ENCODE data around the gene NDUFA8. TPM values are rescaled to one million over a fixed set of nuclear protein-coding genes. Genes with fewer than 3 reads are reported as not detected.

NDUFA8 gene
- total RNA-seq, 1 experiment from 2014 or later: 98.8 TPM

DNA sequence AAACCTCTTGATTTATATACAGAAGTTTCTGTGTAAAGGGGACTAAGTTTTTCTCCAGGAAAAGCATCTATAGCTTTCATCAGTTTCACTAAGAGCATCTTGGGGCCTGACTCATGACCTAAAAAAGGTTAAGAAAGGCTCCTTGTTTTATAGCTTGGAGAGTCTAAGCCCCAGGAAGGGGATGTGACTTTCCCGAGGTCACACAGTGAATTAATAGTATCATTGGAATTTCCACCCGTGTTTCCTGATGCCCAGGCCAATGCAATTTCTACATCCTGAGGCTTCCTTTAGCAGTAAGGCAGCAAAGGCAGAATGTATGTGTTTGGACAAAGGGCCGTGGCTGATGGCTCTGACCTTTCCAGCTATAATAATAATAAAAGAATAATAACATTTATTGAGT is 8.8 kb upstream of the NDUFA8 start:
- Histone ChIP-seq H3K36me3 (no peaks in the 10 kb centered on the region), H3K27me3 (peaks cover 10% of the 10 kb centered on the region), H3K9me3 (replicated peaks) (no peaks in the 10 kb centered on the region), H3K27ac (no peak overlapping the region), H3K4me3 (no peak overlapping the region), H3K4me1 (no peaks in the 10 kb centered on the region)
- DNase-seq: no peak

GRCh38 chr9:122164286-122164685 is 4.7 kb upstream of the NDUFA8 start:
- Histone ChIP-seq H3K4me3 (no peak overlapping the region), H3K9me3 (replicated peaks) (0 out of 2 replicates have a peak, but pooled peaks cover 3% of the 10 kb centered on the region), H3K27me3 (no peaks in the 10 kb centered on the region), H3K4me1 (no peaks in the 10 kb centered on the region), H3K36me3 (no peaks in the 10 kb centered on the region), H3K27ac (no peak overlapping the region)
- no peak for DNase-seq

DNA sequence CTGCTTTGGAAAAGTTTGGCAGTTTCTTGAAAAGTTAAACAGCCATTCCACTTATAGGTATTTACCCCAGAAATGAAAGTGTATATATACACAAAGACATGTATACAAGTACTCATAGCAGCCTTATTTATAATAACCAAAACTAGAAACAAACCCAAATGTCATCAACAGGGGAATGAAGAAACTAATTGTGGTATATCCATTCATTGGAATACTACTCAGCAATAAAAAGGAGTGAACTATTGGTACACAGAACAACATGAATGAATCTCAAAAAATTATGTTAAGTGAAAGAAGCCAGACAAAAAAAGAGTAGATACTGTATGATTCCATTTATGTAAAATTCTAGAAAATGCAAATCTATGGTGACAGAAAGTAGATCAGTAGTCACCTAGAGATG is 2.8 kb upstream of the NDUFA8 start:
- Histone ChIP-seq H3K27me3 (no peaks in the 10 kb centered on the region), H3K36me3 (no peaks in the 10 kb centered on the region), H3K27ac (no peak overlapping the region), H3K4me3 (no peak overlapping the region), H3K9me3 (replicated peaks) (0 out of 2 replicates have a peak, but pooled peaks cover 3% of the 10 kb centered on the region), H3K4me1 (no peaks in the 10 kb centered on the region)
- DNase-seq: no peak

DNA sequence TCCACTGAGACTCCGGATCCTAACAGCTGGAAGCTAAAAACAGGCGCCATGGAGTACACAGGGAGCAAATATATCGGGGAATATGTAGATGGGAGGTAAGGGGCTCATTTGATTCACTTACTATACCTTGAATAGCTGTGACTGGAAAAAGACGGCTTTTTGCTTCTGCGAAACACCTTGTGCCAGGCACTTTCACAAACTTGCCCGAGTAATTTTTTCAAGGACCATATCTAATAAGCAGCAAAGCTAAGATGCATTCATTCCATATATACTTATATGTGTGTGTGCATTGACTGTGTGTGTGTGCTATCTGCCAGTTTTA is 307 bp upstream of the NDUFA8 start:
- no peaks in the 10 kb centered on the region for H3K36me3 ChIP-seq
- no peak overlapping the region for H3K27ac ChIP-seq
- H3K27me3 ChIP-seq: no peaks in the 10 kb centered on the region
- H3K4me1 ChIP-seq: no peaks in the 10 kb centered on the region
- 0 out of 2 replicates have a peak, but pooled peaks cover 3% of the 10 kb centered on the region for H3K9me3 ChIP-seq (replicated peaks)
- peak overlapping the region; percentile 85 for H3K4me3 ChIP-seq
- no peak for DNase-seq

GRCh38 chr9:122158202-122158601 is 1.4 kb downstream of the NDUFA8 start:
- Histone ChIP-seq H3K4me1 (no peaks in the 10 kb centered on the region), H3K4me3 (no peak overlapping the region), H3K27ac (no peak overlapping the region), H3K36me3 (no peaks in the 10 kb centered on the region), H3K9me3 (replicated peaks) (peaks cover 3% of the 10 kb centered on the region; the same call in 1 of the 2 replicates), H3K27me3 (no peaks in the 10 kb centered on the region)
- DNase-seq: peak; percentile 46 to 65

DNA sequence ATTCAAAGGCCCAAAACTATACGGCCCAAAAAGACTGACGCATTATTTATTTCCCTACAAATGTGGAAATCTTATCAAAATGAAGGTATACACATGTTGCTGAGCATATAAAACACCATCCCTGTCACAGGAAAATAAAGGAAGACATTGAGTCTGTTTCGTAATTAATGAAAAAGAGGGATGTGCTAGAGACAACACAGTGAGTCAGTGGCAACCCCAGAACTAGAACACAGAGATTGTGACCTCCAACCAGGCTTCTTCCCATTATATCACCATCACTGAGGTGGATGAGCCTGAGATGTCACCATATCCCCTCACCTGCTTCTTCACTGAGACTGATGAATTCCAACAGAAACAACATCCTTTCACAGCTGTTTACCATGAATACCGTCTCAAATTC is 3.8 kb downstream of the NDUFA8 start:
- no peaks in the 10 kb centered on the region; the same call in 1 of the 2 replicates for H3K9me3 ChIP-seq (replicated peaks)
- DNase-seq: peak in 1 of 2 experiments; percentile 15

GRCh38 chr9:122151267-122151828 is 8.2 kb downstream of the NDUFA8 start:
- H3K27me3 ChIP-seq: no peaks in the 10 kb centered on the region
- H3K4me1 ChIP-seq: no peaks in the 10 kb centered on the region
- H3K36me3 ChIP-seq: peaks cover 45% of the 10 kb centered on the region
- H3K9me3 ChIP-seq (replicated peaks): no peaks in the 10 kb centered on the region; the same call in 1 of the 2 replicates
- no peak overlapping the region for H3K4me3 ChIP-seq
- DNase-seq: no peak
- H3K27ac ChIP-seq: no peak overlapping the region

More for the DNA sequence above, 3.8 kb downstream of the NDUFA8 start:
- Histone ChIP-seq H3K4me1 (no peaks in the 10 kb centered on the region), H3K4me3 (no peak overlapping the region), H3K27ac (no peak overlapping the region), H3K27me3 (no peaks in the 10 kb centered on the region), H3K36me3 (peaks cover 13% of the 10 kb centered on the region)

- peaks cover 69% of the 10 kb centered on the region for H3K36me3 ChIP-seq
- H3K4me3 ChIP-seq: no peak overlapping the region
- no peaks in the 10 kb centered on the region for H3K27me3 ChIP-seq
- H3K9me3 ChIP-seq (replicated peaks): no peaks in the 10 kb centered on the region
- H3K4me1 ChIP-seq: no peaks in the 10 kb centered on the region
- no peak overlapping the region for H3K27ac ChIP-seq
- no peak for DNase-seq
Measured at GRCh38 chr9:122145592-122145863, 14.1 kb downstream of the NDUFA8 start.

- H3K27ac ChIP-seq: no peak overlapping the region
- no peaks in the 10 kb centered on the region for H3K9me3 ChIP-seq (replicated peaks)
- H3K4me3 ChIP-seq: no peak overlapping the region
- no peaks in the 10 kb centered on the region for H3K27me3 ChIP-seq
- H3K4me1 ChIP-seq: no peaks in the 10 kb centered on the region
- peaks cover 67% of the 10 kb centered on the region for H3K36me3 ChIP-seq
- no peak for DNase-seq
Measured at GRCh38 chr9:122144836-122145591, 14.6 kb downstream of the NDUFA8 start.

- Histone ChIP-seq H3K4me3 (no peak overlapping the region), H3K9me3 (replicated peaks) (no peaks in the 10 kb centered on the region), H3K27ac (no peak overlapping the region), H3K4me1 (no peaks in the 10 kb centered on the region), H3K36me3 (peaks cover 60% of the 10 kb centered on the region), H3K27me3 (no peaks in the 10 kb centered on the region)
- DNase-seq: no peak
Measured at GRCh38 chr9:122143876-122144405, 15.6 kb downstream of the NDUFA8 start.

- H3K4me1 ChIP-seq: no peaks in the 10 kb centered on the region
- no peak overlapping the region for H3K27ac ChIP-seq
- DNase-seq: no peak
- H3K4me3 ChIP-seq: no peak overlapping the region
- H3K9me3 ChIP-seq (replicated peaks): no peaks in the 10 kb centered on the region
- no peaks in the 10 kb centered on the region for H3K27me3 ChIP-seq
- H3K36me3 ChIP-seq: peaks cover 55% of the 10 kb centered on the region
Measured at GRCh38 chr9:122143296-122143695, 16.3 kb downstream of the NDUFA8 start.

DNA sequence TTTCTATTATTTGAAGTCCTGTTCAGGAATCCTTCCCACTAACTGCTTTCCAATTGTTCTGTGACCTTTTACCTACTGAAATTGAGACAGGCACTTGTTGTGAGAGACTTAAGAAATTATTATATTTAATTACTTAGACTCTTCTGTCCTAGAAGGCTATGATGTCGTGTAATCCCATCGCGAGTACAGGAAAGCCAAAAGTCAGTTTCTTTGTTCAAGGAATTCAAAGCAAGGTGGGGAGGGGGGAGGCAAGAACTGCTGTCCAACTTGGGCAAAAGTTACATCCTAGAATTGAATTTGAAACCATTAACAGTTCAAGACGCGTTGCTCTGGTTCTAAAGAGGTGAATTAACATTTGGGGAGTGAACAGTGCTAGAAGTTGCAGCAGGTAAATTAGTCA is 17.9 kb downstream of the NDUFA8 start:
- no peak for DNase-seq
- no peak overlapping the region for H3K4me3 ChIP-seq
- H3K9me3 ChIP-seq (replicated peaks): no peaks in the 10 kb centered on the region
- H3K36me3 ChIP-seq: peaks cover 42% of the 10 kb centered on the region
- no peaks in the 10 kb centered on the region for H3K4me1 ChIP-seq
- H3K27ac ChIP-seq: no peak overlapping the region
- no peaks in the 10 kb centered on the region for H3K27me3 ChIP-seq

GRCh38 chr9:122140368-122141193 is 19.0 kb downstream of the NDUFA8 start:
- H3K27ac ChIP-seq: no peak overlapping the region
- H3K36me3 ChIP-seq: peaks cover 33% of the 10 kb centered on the region
- peaks cover 3% of the 10 kb centered on the region; the same call in 1 of the 2 replicates for H3K4me1 ChIP-seq
- no peak overlapping the region for H3K4me3 ChIP-seq
- no peak for DNase-seq
- H3K27me3 ChIP-seq: no peaks in the 10 kb centered on the region
- H3K9me3 ChIP-seq (replicated peaks): no peaks in the 10 kb centered on the region

DNA sequence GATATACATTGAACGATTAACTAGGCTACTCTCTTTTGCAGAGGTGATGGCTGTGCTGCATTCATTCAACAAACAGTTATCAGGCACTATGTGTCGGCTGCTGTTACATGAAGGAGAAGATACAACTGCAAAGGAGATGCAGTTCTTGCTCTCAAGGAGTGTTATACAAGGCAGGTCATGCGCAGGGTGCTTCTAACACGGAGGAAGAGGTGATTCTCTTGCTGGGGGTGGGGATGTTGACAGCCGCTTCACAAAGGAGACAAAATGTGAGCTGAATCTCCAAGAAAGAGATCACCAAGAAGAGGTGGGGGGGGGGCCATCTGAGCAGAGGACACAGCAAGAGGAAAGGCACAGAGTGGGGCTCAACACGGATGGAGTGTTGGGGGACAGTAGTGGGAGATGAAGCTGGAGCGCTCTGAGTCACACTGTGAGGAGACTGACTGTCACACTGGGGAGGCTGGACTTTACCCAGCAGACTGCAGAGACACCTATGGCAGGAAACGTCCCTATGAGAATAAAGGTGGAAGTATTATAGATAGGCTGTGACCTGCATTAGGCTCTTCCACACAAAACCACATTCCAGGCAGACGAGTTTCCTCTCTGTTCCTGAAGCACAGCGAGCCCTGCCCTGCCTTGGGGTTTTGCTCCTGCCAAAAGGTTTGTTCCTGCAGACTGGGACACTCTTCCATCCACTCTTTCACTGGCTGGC is 20.9 kb downstream of the NDUFA8 start:
- H3K27me3 ChIP-seq: no peaks in the 10 kb centered on the region
- H3K4me1 ChIP-seq: peaks cover 6% of the 10 kb centered on the region; the same call in 1 of the 2 replicates
- no peaks in the 10 kb centered on the region for H3K9me3 ChIP-seq (replicated peaks)
- H3K27ac ChIP-seq: no peak overlapping the region
- H3K36me3 ChIP-seq: peaks cover 14% of the 10 kb centered on the region
- DNase-seq: no peak
- no peak overlapping the region for H3K4me3 ChIP-seq
